ENCODE measurements around the gene TENT4B.
A peak's percentile ranks its signal among the peaks of the same experiment; 100 is the strongest.

Gene TENT4B

DNA sequence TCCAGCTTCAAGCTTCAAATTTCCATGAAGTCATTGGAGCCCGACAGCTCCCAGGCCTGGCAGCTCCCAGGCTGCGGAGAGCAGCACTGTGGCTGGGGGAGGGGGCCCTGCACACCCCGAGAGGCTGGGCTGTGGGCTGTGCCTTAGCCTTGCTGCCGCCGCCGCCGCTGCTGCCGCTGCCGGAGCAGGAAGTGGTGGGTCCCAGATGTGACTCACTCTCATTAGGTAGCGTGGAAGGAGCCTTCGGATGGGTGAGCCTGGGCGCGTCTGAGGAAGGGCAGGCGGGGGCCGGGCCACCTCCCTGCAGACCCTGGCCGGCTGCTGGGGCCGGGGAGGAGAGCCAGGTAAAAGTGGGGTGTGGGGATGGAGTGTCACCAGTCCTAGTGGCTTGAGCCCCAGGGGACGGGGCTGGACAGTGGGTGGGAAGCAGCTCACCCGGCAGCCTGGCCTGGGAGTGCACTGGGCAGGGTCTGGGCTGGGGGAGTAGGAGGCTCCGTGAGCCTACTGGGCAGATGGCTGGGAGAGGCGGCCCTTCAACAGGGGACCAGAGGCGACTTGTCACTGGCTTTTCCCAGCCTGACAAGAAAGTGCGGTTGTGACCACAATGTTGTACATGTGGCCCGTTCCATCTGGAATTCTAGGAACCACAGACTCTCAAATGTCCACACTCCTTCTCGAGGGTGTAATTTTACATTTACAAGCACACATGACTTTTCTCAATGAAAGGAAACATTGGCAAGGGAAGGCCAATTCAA lies 113.4 kb downstream of the TENT4B start, which contains the start of gene ADCY7:
TSS of gene ADCY7 (plus strand) at position 215 of the 755 bp plus-strand sequence. CDS start 21,629 bp downstream, outside the sequence.
- Histone ChIP-seq H3K36me3 (ENCODE audit: control insufficient read depth in 2 of 2, insufficient read depth in 2 of 2, low read length in 2 of 2) (no peaks in the 10 kb centered on the region), H3K27ac (ENCODE audit: low read length) (peak within 1 kb of the TSS; percentile 24), H3K9me3 (ENCODE audit: control insufficient read depth in 2 of 2, low read length in 2 of 2) (no peaks in the 10 kb centered on the region), H3K27me3 (ENCODE audit: control insufficient read depth in 1 of 2, insufficient read depth in 2 of 2, low read length in 2 of 2) (no peaks in the 10 kb centered on the region), H3K4me3 (ENCODE audit: low read length in 2 of 2) (peak within 1 kb of the TSS; percentile 49 to 60), H3K4me1 (ENCODE audit: control insufficient read depth, insufficient read depth, low read length) (peaks cover 18% of the 10 kb centered on the region), H3K9ac (ENCODE audit: low read length in 2 of 2) (peak within 1 kb of the TSS in 1 of 2 donors; percentile 33)

DNA sequence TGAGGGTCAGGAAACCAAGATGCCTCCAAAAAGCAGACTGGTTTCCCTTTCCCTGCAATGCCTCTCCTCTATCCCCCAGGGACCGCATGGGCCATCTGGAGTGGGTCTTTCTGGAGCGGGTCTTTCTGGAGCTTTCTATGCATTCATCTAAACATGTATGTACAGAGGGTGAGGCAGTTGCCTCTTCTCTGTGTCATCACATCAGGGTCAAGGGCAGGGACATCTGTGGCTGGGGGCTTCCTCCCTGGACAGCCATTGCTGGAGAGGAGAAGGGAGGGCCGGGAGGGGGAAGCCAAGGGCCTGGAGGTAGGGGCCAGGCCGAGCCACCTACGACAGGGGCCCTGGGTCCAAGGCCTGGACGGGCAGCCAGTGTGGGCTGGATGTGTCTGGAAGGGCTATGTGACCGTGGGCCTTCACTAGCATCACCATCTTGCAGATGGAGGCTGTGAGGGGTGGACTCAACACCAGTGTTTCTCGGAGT lies 114.1 kb downstream of the TENT4B start:
- Histone ChIP-seq H3K27ac (ENCODE audit: low read length) (no peak overlapping the region), H3K9me3 (ENCODE audit: control insufficient read depth in 2 of 2, low read length in 2 of 2) (no peaks in the 10 kb centered on the region), H3K9ac (ENCODE audit: low read length in 2 of 2) (peak overlapping the region in 1 of 2 donors; percentile 33), H3K36me3 (ENCODE audit: control insufficient read depth in 2 of 2, insufficient read depth in 2 of 2, low read length in 2 of 2) (no peaks in the 10 kb centered on the region), H3K4me1 (ENCODE audit: control insufficient read depth, insufficient read depth, low read length) (peaks cover 17% of the 10 kb centered on the region), H3K4me3 (ENCODE audit: low read length in 2 of 2) (peak overlapping the region in 1 of 2 donors; percentile 49), H3K27me3 (ENCODE audit: control insufficient read depth in 1 of 2, insufficient read depth in 2 of 2, low read length in 2 of 2) (no peaks in the 10 kb centered on the region)

DNA sequence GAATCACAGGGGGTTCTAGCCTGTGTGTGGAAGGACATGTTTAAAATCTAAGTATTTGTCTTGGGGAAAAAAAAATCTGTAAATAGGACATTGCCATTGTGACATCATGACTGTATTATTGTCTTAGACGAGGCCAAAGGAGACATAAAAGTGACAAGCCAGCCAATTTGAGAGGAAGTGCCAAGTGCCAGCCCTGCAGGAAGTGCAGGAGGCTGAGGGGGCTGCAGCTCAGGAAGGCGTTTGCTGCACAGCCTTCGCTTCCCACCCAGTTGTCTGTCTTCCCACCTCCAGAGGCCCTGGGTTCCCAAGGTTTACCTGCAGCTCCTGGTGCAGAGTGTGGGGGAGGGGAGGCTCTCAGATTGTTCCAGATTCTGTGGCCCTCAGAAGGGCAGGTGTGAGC lies 114.5 kb downstream of the TENT4B start:
- Histone ChIP-seq H3K27ac (ENCODE audit: low read length) (no peak overlapping the region), H3K9ac (ENCODE audit: low read length in 2 of 2) (no peak overlapping the region), H3K36me3 (ENCODE audit: control insufficient read depth in 2 of 2, insufficient read depth in 2 of 2, low read length in 2 of 2) (no peaks in the 10 kb centered on the region), H3K27me3 (ENCODE audit: control insufficient read depth in 1 of 2, insufficient read depth in 2 of 2, low read length in 2 of 2) (no peaks in the 10 kb centered on the region), H3K4me1 (ENCODE audit: control insufficient read depth, insufficient read depth, low read length) (peaks cover 17% of the 10 kb centered on the region), H3K9me3 (ENCODE audit: control insufficient read depth in 2 of 2, low read length in 2 of 2) (no peaks in the 10 kb centered on the region), H3K4me3 (ENCODE audit: low read length in 2 of 2) (no peak overlapping the region)

DNA sequence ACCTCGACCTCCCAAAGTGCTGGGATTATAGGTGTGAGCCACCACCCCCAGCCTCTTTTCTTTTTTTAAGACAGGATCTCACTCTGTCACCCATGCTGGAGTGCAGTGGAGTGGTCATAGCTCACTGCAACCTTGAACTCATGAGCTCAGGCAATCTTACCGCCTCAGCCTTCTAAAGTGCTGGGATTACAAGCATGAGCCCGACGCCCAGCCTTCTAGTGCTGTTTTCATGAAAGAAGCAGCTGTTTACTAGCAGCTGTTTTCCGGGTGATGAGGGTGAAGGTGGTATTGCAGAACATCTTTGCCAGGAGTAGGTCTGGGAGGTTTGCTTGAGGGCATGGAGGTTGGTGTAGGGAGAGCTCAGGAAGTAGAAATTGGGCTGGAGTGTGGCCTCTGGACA lies 115.2 kb downstream of the TENT4B start:
- Histone ChIP-seq H3K9me3 (ENCODE audit: control insufficient read depth in 2 of 2, low read length in 2 of 2) (no peaks in the 10 kb centered on the region), H3K4me1 (ENCODE audit: control insufficient read depth, insufficient read depth, low read length) (peaks cover 19% of the 10 kb centered on the region), H3K27ac (ENCODE audit: low read length) (no peak overlapping the region), H3K4me3 (ENCODE audit: low read length in 2 of 2) (no peak overlapping the region), H3K27me3 (ENCODE audit: control insufficient read depth in 1 of 2, insufficient read depth in 2 of 2, low read length in 2 of 2) (no peaks in the 10 kb centered on the region), H3K36me3 (ENCODE audit: control insufficient read depth in 2 of 2, insufficient read depth in 2 of 2, low read length in 2 of 2) (no peaks in the 10 kb centered on the region), H3K9ac (ENCODE audit: low read length in 2 of 2) (no peak overlapping the region)

DNA sequence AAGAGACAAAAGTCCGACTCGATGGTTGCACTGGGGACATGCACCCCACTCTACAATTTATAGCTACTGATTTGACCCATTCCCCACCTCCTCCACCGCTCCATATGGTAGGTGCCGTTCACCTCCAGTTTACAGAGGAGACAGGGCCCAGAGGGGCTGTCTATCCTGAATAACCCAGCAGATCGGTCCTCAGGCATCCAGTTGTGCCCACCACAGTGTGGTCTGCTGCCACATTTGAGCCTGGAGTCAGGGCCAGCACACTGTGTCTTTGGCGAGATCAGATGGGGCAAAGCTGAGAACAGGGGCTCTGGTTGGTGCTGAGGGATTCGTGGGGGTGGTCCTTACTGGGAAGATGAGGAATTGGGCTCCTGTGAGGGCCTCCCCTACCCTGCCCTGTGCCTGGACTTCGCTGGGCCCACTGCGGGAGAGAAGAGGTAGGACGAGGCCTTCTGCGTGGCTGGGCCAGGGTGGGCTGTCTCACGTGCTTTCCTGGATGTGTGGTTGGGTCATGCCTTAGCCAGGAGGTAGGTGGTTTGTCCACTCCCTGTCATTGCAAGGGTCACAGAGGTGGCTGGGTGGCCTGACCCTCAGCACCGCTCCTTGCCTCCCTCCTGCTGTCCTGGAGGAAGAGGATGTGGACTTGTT lies 116.1 kb downstream of the TENT4B start:
- Histone ChIP-seq H3K9ac (ENCODE audit: low read length in 2 of 2) (no peak overlapping the region), H3K27me3 (ENCODE audit: control insufficient read depth in 1 of 2, insufficient read depth in 2 of 2, low read length in 2 of 2) (no peaks in the 10 kb centered on the region), H3K4me1 (ENCODE audit: control insufficient read depth, insufficient read depth, low read length) (peaks cover 20% of the 10 kb centered on the region), H3K9me3 (ENCODE audit: control insufficient read depth in 2 of 2, low read length in 2 of 2) (no peaks in the 10 kb centered on the region), H3K4me3 (ENCODE audit: low read length in 2 of 2) (no peak overlapping the region), H3K36me3 (ENCODE audit: control insufficient read depth in 2 of 2, insufficient read depth in 2 of 2, low read length in 2 of 2) (no peaks in the 10 kb centered on the region), H3K27ac (ENCODE audit: low read length) (no peak overlapping the region)

DNA sequence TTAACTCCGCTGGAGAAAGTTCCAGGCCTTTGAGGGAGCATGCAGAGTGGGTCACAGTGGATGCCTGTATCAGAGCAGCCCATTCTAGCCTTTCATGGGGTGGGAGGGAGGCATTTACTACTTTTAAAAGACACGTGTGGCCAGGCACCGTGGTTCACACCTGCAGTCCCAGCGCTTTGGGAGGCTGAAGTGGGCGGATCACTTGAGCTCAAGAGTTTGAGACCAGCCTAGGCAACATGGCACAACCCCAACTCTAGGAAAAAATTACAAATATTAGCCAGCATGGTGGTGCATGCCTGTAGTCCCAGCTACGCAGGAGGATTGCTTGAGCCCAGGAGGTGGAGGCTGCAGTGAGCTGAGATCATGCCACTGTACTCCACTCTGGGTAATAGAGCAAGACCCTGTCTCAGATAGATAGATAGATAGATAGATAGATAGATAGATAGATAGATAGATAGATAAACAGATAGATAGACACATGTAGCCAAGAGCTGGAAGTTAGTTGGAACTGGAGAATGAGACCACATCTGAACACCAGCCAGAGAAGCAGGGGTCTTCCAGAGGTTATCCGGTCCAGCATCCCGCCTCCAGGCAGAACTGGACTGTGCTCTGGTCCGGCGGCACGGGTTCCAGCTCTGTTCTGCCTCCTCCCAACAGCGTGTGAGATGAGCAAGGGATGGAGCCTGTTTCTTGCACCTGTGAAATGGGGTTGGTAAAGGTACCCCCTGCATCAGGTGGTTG lies 116.8 kb downstream of the TENT4B start:
- Histone ChIP-seq H3K9ac (ENCODE audit: low read length in 2 of 2) (no peak overlapping the region), H3K27me3 (ENCODE audit: control insufficient read depth in 1 of 2, insufficient read depth in 2 of 2, low read length in 2 of 2) (no peaks in the 10 kb centered on the region), H3K4me1 (ENCODE audit: control insufficient read depth, insufficient read depth, low read length) (peaks cover 20% of the 10 kb centered on the region), H3K4me3 (ENCODE audit: low read length in 2 of 2) (no peak overlapping the region), H3K36me3 (ENCODE audit: control insufficient read depth in 2 of 2, insufficient read depth in 2 of 2, low read length in 2 of 2) (no peaks in the 10 kb centered on the region), H3K9me3 (ENCODE audit: control insufficient read depth in 2 of 2, low read length in 2 of 2) (no peaks in the 10 kb centered on the region), H3K27ac (ENCODE audit: low read length) (no peak overlapping the region)

DNA sequence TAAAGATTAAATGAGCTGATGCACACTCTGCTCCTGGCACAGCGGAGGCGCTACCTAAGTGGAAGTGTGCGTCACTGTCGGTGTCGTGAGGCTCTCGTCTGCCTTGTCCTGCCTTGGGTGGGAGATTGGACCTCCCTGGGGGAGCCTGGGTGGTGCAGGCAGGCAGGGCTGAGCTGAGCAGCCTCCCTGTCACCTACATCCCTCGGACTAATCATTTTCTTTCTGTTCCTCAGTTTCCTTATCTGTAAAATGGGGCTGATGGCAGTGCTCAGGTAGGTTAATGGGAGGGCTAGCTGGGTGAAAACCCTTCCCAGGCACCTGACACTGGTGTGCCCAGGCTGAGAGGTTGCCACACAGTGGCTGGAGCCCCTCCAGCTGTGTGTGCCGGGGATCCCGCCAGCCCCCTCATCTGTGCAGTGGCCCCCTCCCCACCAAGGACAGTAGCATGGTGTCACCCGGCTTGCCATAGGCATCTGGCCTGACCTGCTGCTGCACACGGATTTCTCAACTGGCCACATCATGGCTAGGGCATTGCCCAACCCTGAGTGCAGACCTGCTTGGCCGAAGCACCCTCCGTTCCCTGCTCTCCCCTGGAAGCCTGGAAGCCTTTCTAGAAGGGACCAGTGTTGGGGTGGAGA lies 117.5 kb downstream of the TENT4B start:
- H3K4me3 ChIP-seq (ENCODE audit: low read length in 2 of 2) = no peak overlapping the region
- H3K36me3 ChIP-seq (ENCODE audit: control insufficient read depth in 2 of 2, insufficient read depth in 2 of 2, low read length in 2 of 2) = no peaks in the 10 kb centered on the region
- H3K9me3 ChIP-seq (ENCODE audit: control insufficient read depth in 2 of 2, low read length in 2 of 2) = no peaks in the 10 kb centered on the region
- H3K27ac ChIP-seq (ENCODE audit: low read length) = no peak overlapping the region
- peaks cover 20% of the 10 kb centered on the region for H3K4me1 ChIP-seq (ENCODE audit: control insufficient read depth, insufficient read depth, low read length)
- H3K27me3 ChIP-seq (ENCODE audit: control insufficient read depth in 1 of 2, insufficient read depth in 2 of 2, low read length in 2 of 2) = no peaks in the 10 kb centered on the region
- no peak overlapping the region for H3K9ac ChIP-seq (ENCODE audit: low read length in 2 of 2)

DNA sequence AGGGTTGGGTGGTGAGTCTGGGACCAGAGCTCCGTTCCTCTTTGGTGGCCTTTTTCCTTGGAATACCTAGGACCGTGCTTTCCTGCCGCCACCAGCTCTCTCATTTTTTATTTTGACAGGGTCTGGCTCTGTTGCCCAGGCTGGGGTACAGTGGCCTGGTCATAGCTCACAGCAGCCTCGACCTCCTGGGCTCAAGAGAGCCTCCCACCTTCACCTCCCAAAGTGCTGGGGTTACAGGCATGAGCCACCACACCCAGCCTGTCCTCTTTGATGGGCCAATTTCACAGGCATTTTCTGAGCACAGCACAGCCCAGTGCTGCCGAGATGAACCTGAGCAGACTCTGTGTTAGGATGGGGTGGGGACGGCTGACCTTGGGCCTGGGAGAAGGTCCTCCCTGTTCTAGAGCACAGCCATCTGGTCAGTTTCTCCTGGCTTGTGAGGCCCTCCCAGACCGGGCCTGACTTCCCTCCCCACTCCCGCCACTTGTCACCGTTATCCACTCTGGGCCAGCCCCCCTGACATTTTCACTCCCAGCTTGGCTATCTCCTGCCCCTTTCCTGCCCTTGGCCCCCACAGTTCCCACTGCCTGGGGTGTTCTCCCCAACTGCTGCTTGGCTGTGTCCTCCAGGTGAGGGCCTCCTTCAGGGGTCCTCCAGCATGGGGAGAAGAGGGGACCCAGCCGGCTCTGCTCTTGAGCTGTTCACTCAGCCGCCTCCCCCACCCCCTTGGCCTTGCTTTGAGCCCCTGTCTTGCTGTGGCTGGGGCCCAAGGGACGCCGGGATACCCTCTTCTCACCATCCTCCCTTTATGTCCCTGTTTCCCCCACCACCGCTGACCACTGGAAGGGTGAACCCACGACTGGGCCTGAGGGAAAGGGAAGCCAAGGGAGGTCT lies 118.3 kb downstream of the TENT4B start:
- Histone ChIP-seq H3K27me3 (ENCODE audit: control insufficient read depth in 1 of 2, insufficient read depth in 2 of 2, low read length in 2 of 2) (no peaks in the 10 kb centered on the region), H3K4me3 (ENCODE audit: low read length in 2 of 2) (no peak overlapping the region), H3K9ac (ENCODE audit: low read length in 2 of 2) (no peak overlapping the region), H3K36me3 (ENCODE audit: control insufficient read depth in 2 of 2, insufficient read depth in 2 of 2, low read length in 2 of 2) (no peaks in the 10 kb centered on the region), H3K4me1 (ENCODE audit: control insufficient read depth, insufficient read depth, low read length) (peaks cover 12% of the 10 kb centered on the region), H3K27ac (ENCODE audit: low read length) (no peak overlapping the region), H3K9me3 (ENCODE audit: control insufficient read depth in 2 of 2, low read length in 2 of 2) (no peaks in the 10 kb centered on the region)

DNA sequence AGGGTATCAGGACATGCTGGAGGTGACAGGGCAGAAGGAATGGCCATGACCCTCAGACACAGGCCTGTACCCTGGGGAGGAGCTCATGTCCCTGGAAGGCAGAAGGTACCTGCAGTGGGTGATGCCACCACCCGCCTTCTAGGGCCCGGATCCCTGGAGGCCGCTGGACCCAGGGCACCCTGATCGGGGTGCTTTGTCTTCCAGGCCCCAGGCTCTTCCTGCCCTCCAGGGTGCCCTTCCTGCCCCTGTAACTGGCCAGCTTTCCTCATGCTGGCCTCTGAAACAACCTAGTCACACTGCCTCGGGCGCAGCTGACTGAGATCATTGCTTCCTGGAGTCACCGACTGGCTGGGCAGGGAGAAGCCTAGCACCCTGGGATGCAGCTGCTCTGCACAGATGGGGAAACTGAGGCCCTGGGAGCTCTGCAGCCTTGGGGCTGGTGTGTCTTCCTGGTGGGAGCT lies 119.0 kb downstream of the TENT4B start:
- H3K9ac ChIP-seq (ENCODE audit: low read length in 2 of 2) = no peak overlapping the region
- H3K9me3 ChIP-seq (ENCODE audit: control insufficient read depth in 2 of 2, low read length in 2 of 2) = no peaks in the 10 kb centered on the region
- peaks cover 8% of the 10 kb centered on the region for H3K4me1 ChIP-seq (ENCODE audit: control insufficient read depth, insufficient read depth, low read length)
- H3K27me3 ChIP-seq (ENCODE audit: control insufficient read depth in 1 of 2, insufficient read depth in 2 of 2, low read length in 2 of 2) = no peaks in the 10 kb centered on the region
- no peak overlapping the region for H3K4me3 ChIP-seq (ENCODE audit: low read length in 2 of 2)
- no peaks in the 10 kb centered on the region for H3K36me3 ChIP-seq (ENCODE audit: control insufficient read depth in 2 of 2, insufficient read depth in 2 of 2, low read length in 2 of 2)
- no peak overlapping the region for H3K27ac ChIP-seq (ENCODE audit: low read length)

All from stomach smooth muscle (tissue), 2 donors.